K562 (cell line): ENCODE measurements around the gene PMIS2.

Source experiments
- CTCF ChIP-seq, 3 experiments: IDR thresholded peaks in 2 of 3; conservative IDR thresholded peaks in 1 of 3; 2 replicates each; pipeline ENCODE4 v1.5.1; 2011 to 2012; ENCODE audit warnings: low read length in 3 of 3, mild to moderate bottlenecking in 3 of 3, control low read depth in 2 of 3, improper control_type of control experiment in 1 of 3, inconsistent platforms in 1 of 3, low read depth in 1 of 3, mixed read lengths in 1 of 3, moderate library complexity in 1 of 3; ENCODE audit not compliant: insufficient read depth in 2 of 3
- MTA1 ChIP-seq: fragments of 450-650 bp; IDR thresholded peaks from 2 replicates; pipeline ENCODE4 v1.6.1; 2017; ENCODE audit warnings: borderline replicate concordance
- SMC3 ChIP-seq: conservative IDR thresholded peaks from 2 replicates; pipeline ENCODE4 v1.6.1; 2011; ENCODE audit warnings: low read depth, low read length, improper control_type of control experiment; ENCODE audit not compliant: insufficient read depth
- ZNF778 ChIP-seq: fragments of 450-650 bp; formaldehyde crosslinking; IDR thresholded peaks from 2 replicates; pipeline ENCODE4 v1.4.0; 2020; ENCODE audit warnings: mild to moderate bottlenecking, moderate library complexity
- TF ChIP-seq, protein P1 (sequence below): sonication (generic); formaldehyde crosslinking; IDR thresholded peaks from 2 replicates; pipeline ENCODE4 v1.8.1; 2023; ENCODE audit warnings: mild to moderate bottlenecking, missing genetic modification reagents

DNA sequence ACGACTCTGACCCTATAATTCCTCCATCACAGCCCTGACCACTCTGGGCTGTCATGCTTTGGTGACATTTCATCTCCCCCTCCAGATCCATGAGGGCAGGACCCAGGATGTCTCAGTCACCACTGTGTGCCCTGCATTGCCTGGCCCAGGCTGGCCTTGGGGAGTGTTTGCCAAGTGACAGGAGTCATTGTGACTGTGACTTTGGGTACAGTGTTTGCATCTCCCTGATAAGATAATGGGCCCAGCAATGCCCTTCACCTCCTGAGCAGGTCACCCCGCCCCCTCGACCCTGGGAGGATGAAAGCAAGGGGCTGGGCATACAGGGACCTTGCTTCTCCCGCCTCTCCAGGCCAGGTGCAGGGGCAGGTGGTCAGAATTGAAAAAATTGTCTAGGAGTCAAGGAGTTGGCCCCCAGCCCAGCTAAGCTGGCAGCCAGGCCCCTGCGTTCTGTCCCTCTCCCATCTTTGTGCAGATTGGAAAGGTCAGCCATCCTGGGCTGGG lies 16.6 kb upstream of the PMIS2 start:
- TF ChIP-seq ZNF778 (CRISPR knock-in tag) (no peak), MTA1 (no peak), CTCF (IDR thresholded peaks at IDR 0.05 in 2 of 3, conservative IDR thresholded peaks at IDR 0.05 in 1 of 3; ENCODE audit: insufficient read depth in 2 of 3, low read depth in 1 of 3, low read length in 3 of 3) (no peak), SMC3 (no peak)
- TF ChIP-seq, protein P1, sequence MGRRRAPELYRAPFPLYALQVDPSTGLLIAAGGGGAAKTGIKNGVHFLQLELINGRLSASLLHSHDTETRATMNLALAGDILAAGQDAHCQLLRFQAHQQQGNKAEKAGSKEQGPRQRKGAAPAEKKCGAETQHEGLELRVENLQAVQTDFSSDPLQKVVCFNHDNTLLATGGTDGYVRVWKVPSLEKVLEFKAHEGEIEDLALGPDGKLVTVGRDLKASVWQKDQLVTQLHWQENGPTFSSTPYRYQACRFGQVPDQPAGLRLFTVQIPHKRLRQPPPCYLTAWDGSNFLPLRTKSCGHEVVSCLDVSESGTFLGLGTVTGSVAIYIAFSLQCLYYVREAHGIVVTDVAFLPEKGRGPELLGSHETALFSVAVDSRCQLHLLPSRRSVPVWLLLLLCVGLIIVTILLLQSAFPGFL (CRISPR knock-in tag): no peak
